BLaER1 treated with 17β-estradiol and CSF1 and Interleukin-3, amounts not matched to agents 10 nM and 100 nM (cell line): ENCODE data around the gene GAGE12D.
"Not testable (repeated sequence)": the region's sequence is repeated elsewhere in the genome, so short reads cannot be mapped to it uniquely, and the experiment has no call there.

Experiments
- H3K27ac ChIP-seq, 11 experiments: shearing (Covaris generic); formaldehyde crosslinking; 2 replicates each; pipeline ENCODE4 v1.8.1; 2022
- H3K27me3 ChIP-seq, 11 experiments: shearing (Covaris generic); formaldehyde crosslinking; 2 replicates each; pipeline ENCODE4 v1.8.1; 2022
- H3K36me3 ChIP-seq, 11 experiments: shearing (Covaris generic); formaldehyde crosslinking; 2 replicates each; pipeline ENCODE4 v1.8.1; 2022
- H3K4me1 ChIP-seq, 10 experiments: shearing (Covaris generic); formaldehyde crosslinking; 2 replicates each; pipeline ENCODE4 v1.8.1; 2022
- H3K4me2 ChIP-seq, 11 experiments: shearing (Covaris generic); formaldehyde crosslinking; 2 replicates each; pipeline ENCODE4 v1.8.1; 2022
- H3K4me3 ChIP-seq, 10 experiments: shearing (Covaris generic); formaldehyde crosslinking; 2 replicates each; pipeline ENCODE4 v1.8.1; 2022
- H3K9ac ChIP-seq, 11 experiments: shearing (Covaris generic); formaldehyde crosslinking; 2 replicates each; pipeline ENCODE4 v1.8.1; 2022
- H3K9me3 ChIP-seq, 11 experiments: shearing (Covaris generic); formaldehyde crosslinking; replicated peaks in 1 of 11; 2 replicates each; pipeline ENCODE4 v1.8.1; 2022
- H4K20me1 ChIP-seq, 11 experiments: shearing (Covaris generic); formaldehyde crosslinking; 2 replicates each; pipeline ENCODE4 v1.8.1; 2022

Gene GAGE12D

GRCh38 chrX:49541433-49541832 is at the start of gene GAGE12D:
Gene GAGE12D, plus strand, starts transcription at chrX:49541733. Its CDS starts 1,155 bp downstream, at chrX:49542888.
- H3K9ac ChIP-seq, H3K27me3 ChIP-seq, H3K36me3 ChIP-seq, H3K4me1 ChIP-seq, H3K4me2 ChIP-seq, H3K4me3 ChIP-seq, H3K9me3 ChIP-seq, H3K27ac ChIP-seq, H4K20me1 ChIP-seq: not testable (repeated sequence)

GRCh38 chrX:49531877-49532276 is 9.7 kb upstream of the GAGE12D start, which contains the start of gene GAGE12C:
Gene GAGE12C, plus strand, starts transcription at chrX:49532177. Its CDS starts 1,155 bp downstream, at chrX:49533332.
- H3K4me2 ChIP-seq, H3K9me3 ChIP-seq, H4K20me1 ChIP-seq, H3K4me3 ChIP-seq, H3K9ac ChIP-seq, H3K4me1 ChIP-seq, H3K27me3 ChIP-seq, H3K27ac ChIP-seq, H3K36me3 ChIP-seq: not testable (repeated sequence)

- H3K36me3 ChIP-seq, H3K4me2 ChIP-seq, H3K27ac ChIP-seq, H4K20me1 ChIP-seq, H3K9me3 ChIP-seq, H3K27me3 ChIP-seq, H3K4me3 ChIP-seq, H3K9ac ChIP-seq, H3K4me1 ChIP-seq: not testable (repeated sequence)
Observed at GRCh38 chrX:49550989-49551388, 9.5 kb downstream of the GAGE12D start, which contains the start of gene GAGE12E. Gene GAGE12E, plus strand, starts transcription at chrX:49551289. Its CDS starts 1,155 bp downstream, at chrX:49552444.

GRCh38 chrX:49560542-49560941 is 19.0 kb downstream of the GAGE12D start, which contains the start of gene GAGE12F:
Gene GAGE12F, plus strand, starts transcription at chrX:49560842. Its CDS starts 1,155 bp downstream, at chrX:49561997.
- not testable (repeated sequence) for H3K9ac ChIP-seq, H3K4me3 ChIP-seq, H3K36me3 ChIP-seq, H3K9me3 ChIP-seq, H3K4me1 ChIP-seq, H3K4me2 ChIP-seq, H3K27me3 ChIP-seq, H4K20me1 ChIP-seq, H3K27ac ChIP-seq

- H3K9ac ChIP-seq, H3K36me3 ChIP-seq, H3K4me3 ChIP-seq, H3K4me2 ChIP-seq, H3K4me1 ChIP-seq, H3K9me3 ChIP-seq, H4K20me1 ChIP-seq, H3K27ac ChIP-seq, H3K27me3 ChIP-seq: not testable (repeated sequence)
Observed at GRCh38 chrX:49568728-49569127, 27.2 kb downstream of the GAGE12D start.

- not testable (repeated sequence) for H3K4me2 ChIP-seq, H3K36me3 ChIP-seq, H3K27ac ChIP-seq, H3K27me3 ChIP-seq, H3K4me3 ChIP-seq, H3K4me1 ChIP-seq, H3K9me3 ChIP-seq, H3K9ac ChIP-seq, H4K20me1 ChIP-seq
Observed at GRCh38 chrX:49569152-49569551, 27.6 kb downstream of the GAGE12D start.

GRCh38 chrX:49570100-49570499 is 28.6 kb downstream of the GAGE12D start, which contains the start of gene GAGE12G:
Gene GAGE12G, plus strand, starts transcription at chrX:49570400. Its CDS starts 1,155 bp downstream, at chrX:49571555.
- not testable (repeated sequence) for H3K9me3 ChIP-seq, H3K36me3 ChIP-seq, H3K4me2 ChIP-seq, H3K27ac ChIP-seq, H3K4me3 ChIP-seq, H4K20me1 ChIP-seq, H3K4me1 ChIP-seq, H3K27me3 ChIP-seq, H3K9ac ChIP-seq

- H3K4me3 ChIP-seq, H3K4me1 ChIP-seq, H3K9ac ChIP-seq, H3K27ac ChIP-seq, H4K20me1 ChIP-seq, H3K9me3 ChIP-seq, H3K4me2 ChIP-seq, H3K27me3 ChIP-seq, H3K36me3 ChIP-seq: not testable (repeated sequence)
Observed at GRCh38 chrX:49579649-49580048, 38.1 kb downstream of the GAGE12D start, which contains the start of gene GAGE12H. Gene GAGE12H, plus strand, starts transcription at chrX:49579949. Its CDS starts 1,155 bp downstream, at chrX:49581104.

- H3K27ac ChIP-seq, H3K4me3 ChIP-seq, H3K4me2 ChIP-seq, H3K36me3 ChIP-seq, H4K20me1 ChIP-seq, H3K4me1 ChIP-seq, H3K27me3 ChIP-seq, H3K9me3 ChIP-seq, H3K9ac ChIP-seq: not testable (repeated sequence)
Observed at GRCh38 chrX:49589196-49589595, 47.7 kb downstream of the GAGE12D start, which contains the start of gene GAGE2A. Gene GAGE2A, plus strand, starts transcription at chrX:49589496. Its CDS starts 1,155 bp downstream, at chrX:49590651.

GRCh38 chrX:49589769-49590478 is 48.4 kb downstream of the GAGE12D start:
- not testable (repeated sequence) for H3K27me3 ChIP-seq, H3K9me3 ChIP-seq, H3K9ac ChIP-seq, H3K4me1 ChIP-seq, H3K36me3 ChIP-seq, H4K20me1 ChIP-seq, H3K27ac ChIP-seq, H3K4me3 ChIP-seq, H3K4me2 ChIP-seq

GRCh38 chrX:49590488-49590887 is 49.0 kb downstream of the GAGE12D start:
- H3K4me2 ChIP-seq, H3K4me1 ChIP-seq, H3K9me3 ChIP-seq, H3K27me3 ChIP-seq, H3K27ac ChIP-seq, H3K4me3 ChIP-seq, H3K9ac ChIP-seq, H3K36me3 ChIP-seq, H4K20me1 ChIP-seq: not testable (repeated sequence)
